KG1 (cell line): Measurements from ENCODE around the gene TULP1.
"Not testable (repeated sequence)": the region's sequence is repeated elsewhere in the genome, so short reads cannot be mapped to it uniquely, and the experiment has no call there.

Source experiments
- DNase-seq: peaks from one replicate; lab custom pipeline; 2025; lab: John Stamatoyannopoulos, UW

The TULP1 gene

DNA sequence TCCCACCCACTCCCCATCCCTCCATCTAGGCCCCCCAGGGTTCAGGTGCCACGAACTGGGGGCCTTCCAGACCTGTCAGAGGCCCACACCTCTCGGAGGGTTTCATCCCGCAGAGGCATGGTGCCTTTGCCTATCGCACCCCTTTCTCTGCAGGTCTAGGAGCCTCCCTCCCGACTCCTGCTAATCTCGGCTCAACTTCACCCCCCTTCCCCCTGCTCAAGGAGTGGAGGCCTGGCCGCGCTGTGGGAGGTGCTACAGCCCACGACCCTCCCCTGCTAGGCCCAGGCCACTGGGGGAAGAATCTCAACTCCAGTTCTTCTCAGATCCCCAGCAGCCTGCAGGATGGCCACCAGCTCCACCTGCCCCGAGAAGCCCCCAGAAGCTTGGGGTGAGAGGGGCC is at the start of gene TULP1:
Gene TULP1, minus strand, starts transcription at position 157 of the 400 bp plus-strand sequence. Its CDS starts 38 bp downstream, at position 119.
- DNase-seq, result no peak

DNA sequence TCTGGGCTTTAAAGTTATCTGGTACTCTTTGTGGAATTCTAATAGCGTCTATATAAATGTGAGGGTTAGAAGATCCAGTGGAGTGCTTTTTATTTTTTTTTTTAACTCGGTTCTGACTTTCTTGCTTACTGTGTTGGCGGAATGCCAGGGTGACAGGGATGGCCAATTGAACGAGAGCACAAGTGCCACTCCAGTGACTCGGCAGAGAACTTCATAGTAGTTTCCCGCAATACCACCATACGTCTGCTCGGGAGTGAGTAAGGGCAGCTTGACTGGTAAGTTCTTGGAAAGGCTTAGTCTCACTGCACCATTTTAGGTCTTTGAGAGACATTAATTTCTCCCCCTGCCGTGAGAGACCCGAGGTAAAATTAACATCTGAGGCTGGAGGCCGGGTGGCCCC is 49.4 kb upstream of the TULP1 start:
- no peak for DNase-seq

DNA sequence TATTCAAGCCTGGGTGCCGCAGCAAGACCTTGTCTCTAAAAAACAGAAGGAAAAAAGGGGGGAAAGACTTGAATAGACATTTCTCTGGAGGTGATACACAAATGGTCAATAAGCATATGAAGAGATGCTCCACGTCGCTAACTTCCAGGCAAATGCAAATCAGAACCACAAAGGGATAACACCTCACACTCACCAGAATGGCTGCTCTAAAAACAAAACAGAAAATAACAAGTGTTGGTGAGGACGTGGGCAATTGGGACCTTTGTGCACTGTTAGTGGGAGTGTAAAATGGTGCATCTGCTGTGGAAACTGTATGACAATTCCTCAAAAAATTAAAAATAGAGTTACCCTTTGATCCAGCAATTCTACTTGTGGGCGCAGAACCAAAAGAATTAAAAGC is 48.4 kb upstream of the TULP1 start:
- DNase-seq, result no peak

DNA sequence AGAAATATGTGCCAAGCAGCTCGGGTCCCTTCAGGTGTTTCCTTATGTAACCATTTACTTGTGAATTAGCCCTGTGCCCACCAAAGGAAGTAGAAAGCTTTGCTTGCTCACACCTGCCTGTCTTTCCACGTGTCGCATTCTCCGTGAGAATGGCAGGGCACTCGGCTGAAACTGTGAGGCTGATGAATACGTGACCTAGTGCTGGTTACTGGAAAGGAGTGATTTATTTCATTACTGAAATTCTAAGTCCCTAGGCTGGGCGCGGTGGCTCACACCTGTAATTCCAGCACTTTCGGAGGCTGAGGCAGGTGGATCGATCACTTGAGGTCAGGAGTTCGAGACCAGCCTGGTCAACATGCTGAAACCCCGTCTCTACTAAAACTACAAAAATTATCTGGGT is 45.9 kb upstream of the TULP1 start:
- DNase-seq, result no peak

DNA sequence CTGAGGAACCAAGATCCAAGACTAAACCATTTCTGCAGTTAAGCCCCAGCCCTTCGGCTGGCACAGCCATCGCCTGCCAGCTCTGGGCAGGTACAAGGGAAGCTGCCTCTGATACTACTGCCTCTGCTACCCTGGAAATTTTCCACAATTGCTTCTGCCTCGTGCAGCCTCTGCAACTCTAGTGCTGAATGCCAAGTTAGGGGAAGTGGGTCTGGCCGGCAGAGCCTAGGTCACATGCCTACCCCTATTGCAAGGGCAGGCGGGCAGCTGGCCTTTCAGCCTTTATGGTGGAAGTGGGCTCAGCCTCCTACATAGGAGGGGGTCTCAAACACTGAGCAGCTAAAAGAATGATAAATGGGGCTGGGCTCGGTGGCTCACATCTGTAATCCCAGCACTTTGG is 44.5 kb upstream of the TULP1 start:
- DNase-seq, result no peak

DNA sequence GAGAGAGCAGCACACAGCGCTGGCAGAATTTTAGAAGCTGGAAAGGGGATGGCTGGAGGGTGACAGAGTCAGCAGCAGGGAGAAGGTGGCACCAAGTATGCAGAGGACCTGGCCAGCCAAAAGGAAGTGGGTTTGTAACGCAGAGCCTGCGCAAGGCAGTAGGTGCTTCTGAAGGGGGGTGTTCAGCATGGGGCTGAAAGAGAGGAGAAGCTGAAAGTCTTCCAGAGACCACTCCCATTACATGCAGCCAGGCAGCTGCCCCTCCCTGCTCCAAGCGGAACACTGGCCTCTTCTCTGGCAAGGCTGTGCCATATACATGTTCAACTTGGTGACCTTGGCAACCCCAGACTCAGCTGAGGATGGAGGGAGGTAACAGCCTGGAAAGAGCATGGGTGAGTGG is 42.1 kb upstream of the TULP1 start:
- no peak for DNase-seq

DNA sequence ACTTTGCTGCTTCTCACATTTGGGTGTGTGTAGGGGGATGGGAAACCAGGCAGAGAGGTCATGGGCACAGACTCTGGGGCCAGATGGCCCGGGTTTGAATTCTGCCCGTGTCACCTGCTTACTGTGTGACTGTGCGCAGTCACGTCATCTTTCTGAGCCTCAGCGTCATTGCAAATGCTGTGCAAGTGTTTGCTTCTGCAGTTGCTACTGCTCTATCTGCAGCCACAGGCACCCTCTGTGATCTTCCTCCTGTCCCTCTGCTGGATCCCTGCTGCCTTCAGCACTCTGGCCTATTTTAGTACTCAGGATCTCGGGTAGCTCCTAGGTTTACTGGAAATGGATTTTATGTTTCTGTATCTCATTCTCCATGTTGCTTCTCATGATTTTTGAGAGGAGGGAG is 40.6 kb upstream of the TULP1 start:
- no peak for DNase-seq

DNA sequence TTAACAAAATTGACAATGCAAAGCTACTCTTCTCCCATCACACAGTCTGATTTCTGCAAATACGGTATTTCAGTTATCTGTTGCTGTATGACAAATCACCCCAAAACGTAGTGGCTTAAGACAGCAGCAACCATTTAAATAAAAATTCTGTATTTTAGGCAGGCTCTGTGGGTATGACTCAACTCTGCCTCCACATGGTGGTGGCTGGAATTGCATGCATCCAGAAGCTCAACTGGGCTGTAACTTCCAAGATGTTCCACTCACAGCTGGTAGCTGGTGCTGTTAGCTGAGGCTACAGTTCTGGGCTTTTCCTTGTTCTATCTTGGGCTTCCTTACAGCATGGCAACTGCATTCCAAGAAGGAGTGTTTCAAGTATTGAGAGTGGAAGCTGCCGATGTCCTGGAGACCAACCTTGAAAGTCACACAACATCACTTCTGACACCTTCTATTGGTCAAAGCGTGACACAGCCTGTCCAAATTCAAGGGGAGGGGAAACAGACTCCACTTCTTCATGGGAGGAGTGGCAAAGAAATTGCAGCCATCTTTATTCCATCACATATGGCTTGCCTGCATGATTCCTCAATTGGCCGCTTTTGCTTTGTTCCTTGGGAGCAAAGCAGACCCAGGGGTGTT is 39.7 kb upstream of the TULP1 start:
- peak; percentile 39 for DNase-seq

DNA sequence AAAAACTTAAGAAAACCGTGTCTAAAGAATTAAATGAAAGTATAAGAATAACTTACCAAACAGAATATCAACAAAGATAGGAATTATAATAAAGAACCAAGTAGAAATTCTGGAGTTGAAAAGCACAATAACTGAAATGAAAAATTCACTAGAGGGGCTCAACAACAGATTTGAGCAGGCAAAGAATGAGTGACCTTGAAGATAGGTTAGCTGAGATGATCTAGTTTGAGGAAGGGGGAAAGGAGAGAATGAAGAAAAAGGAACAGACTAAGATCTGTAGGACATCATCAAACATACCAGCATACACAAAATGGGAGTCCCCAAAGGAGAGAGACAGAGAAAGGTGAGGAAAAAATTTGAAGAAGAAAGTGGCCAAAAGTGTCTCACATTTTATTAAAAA is 37.7 kb upstream of the TULP1 start:
- no peak for DNase-seq

DNA sequence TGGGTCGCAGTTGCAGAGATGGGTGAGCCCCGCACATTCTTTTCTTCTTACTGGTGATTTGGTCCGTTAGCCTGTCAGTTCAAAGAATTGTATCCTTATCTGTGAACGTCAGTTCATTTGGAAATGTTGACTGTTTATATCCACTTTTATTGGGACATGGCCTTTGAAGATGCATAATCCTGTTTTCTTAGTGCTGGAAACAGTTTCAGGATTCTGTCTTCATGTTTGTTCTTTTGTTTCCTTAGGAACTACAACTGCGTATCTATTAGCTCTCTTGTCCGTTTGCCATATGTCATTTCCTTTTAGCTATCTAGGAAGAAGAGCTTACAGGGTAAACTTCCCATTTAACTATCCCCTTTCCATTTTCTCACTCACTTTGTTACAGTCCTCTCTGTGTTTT is 35.0 kb upstream of the TULP1 start:
- no peak for DNase-seq

DNA sequence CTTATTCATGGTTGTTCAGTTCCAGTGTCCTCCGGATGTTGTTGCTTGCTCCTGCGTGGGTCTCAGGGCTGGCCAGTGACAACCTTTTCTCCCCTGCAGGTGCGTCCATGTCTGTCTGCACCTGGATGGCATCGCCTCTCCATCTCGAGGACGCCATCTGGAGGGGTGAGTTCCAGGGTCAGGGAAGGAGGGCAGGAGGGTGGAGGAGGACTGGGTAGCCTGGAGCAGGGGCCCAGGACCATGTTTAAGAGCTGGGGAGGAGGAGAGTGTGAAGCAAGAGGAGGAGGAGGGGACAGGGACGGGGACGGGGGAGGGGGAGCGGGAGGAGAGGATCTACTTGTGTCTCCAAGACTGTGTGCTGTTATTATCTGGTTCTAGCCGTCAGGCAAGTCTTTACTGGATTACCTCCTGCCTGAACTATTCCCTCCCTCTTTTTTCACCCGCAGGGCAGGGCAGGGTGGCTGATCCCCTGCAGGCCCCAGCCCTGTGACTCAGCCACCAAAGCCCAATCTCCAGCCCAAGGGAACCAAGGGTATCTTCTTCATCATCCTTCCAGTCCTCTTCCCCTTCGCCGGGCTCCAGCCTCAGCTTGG is 32.2 kb upstream of the TULP1 start:
- no peak for DNase-seq

DNA sequence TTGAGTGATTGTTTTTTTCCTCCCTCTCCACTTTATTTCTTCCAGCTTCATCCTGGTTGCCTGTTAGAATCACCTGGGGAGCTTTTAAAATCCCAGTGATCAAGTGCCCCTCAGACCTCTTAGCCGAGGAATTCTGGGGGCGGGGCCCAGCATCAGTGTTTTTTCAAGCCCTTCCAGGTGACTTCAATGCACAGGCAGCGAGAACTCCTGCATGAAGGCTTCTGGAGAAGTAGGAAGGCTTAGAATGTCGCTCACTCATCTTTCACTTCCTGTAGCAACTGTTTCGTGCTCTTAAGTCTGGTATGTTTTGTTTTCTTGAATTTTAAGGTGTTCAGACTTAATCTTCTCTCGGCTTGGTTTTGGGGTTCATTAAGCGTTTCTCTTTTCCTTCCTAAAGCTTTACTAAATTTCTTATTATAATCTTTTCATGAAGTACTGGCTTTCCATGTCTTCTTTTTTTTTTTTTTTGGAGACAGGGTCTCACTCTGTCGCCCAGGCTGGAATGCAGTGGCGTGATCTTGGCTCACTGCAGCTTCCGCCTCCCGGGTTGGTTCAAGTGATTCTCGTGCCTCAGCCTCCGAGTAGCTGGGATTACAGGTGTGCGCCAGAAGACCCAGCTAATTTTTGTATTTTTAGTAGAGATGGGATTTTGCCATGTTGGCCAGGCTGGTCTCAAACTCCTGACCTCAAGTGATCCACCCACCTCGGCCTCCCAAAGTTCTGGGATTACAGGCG is 30.9 kb upstream of the TULP1 start:
- no peak for DNase-seq

DNA sequence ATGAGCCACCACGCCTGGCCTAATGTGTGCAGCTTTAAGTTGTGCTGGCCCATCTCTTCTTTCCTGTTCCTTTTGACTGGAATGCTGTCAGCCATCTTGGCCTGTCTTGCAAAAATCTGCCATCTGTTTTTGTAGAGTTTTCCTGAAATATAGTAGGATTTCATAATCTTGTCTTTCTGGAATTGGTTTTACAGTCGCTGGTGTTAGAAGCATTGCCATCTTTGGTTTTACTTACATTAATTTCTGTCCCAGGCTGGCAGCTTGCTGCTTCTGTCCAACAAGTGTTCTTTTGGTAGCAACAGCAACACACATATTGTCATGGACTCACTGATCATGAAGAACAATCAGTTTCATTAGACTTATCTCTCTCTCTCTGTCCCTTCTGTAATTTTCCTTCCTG is 29.1 kb upstream of the TULP1 start:
- DNase-seq, result no peak

DNA sequence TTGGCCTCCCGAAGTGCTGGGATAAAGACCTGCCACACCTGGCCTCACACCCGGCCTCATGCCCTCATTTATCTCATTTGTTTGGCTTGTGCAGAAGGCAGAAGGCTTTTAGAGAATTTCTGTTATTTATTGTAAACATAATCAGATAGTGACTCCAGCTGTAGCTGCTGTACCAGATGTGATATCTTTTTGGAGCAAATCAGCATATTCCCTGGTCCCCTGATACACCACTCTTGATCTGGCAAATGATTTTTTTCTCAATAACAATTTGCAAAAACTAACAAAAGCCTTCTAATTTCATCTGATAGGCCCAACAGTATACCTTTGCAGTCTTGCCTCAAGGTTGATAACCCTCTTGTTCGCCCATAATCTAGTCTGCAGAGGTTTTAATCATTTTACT is 26.5 kb upstream of the TULP1 start:
- DNase-seq, result no peak

DNA sequence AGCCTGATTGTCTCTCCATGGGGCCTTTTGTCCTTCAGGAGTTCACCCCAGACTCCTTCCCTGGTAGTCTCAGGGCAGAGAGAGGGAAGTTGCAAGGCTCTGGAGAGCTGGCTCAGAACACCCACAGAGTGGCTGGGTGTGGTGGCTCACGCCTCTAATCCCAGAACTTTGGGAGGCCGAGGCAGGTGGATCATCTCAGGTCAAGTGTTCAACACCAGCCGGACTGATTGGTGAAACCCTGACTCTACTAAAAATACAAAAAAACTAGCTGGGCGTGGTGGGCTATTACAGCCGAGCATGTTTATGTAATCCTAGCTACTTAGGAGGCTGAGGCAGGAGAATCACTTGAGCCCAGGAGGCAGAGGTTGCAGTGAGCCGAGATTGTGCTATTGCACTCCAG is 23.2 kb upstream of the TULP1 start:
- not testable (repeated sequence) for DNase-seq

DNA sequence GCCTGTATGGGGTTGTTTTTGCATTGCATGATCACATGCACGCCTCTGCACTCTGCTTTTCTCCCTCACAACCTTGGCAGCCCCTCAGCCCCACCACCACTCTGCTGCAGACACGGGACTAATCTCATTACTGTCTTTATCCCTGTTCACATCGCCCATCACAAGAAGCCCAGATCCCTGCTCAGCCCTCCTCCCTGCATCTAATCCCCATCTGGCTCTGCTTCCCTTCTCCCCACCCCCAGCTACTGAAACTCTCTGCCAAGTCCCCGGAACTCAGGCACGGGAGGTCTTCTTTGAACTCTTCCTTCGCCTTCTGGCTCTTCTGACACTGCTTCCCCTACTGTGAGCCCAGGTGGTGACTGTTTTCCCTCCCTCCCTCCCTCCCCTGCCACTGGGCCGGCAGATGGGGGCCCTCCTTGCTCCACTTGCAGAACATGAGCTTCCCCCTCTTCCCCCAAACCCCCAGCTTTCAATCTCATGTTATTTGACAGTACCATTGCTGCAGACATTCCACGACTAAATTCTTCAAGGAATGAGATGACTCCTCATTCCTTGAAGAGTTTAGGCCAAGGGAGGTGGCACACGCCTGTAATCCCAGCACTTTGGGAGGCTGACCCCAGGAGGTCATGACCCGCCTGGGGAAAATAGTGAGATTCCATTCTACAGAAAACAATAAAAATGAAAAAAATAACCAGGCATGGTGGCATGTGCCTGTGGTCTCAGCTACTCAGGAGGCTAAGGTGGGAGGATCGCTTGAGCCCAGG is 21.9 kb upstream of the TULP1 start:
- DNase-seq, result no peak

DNA sequence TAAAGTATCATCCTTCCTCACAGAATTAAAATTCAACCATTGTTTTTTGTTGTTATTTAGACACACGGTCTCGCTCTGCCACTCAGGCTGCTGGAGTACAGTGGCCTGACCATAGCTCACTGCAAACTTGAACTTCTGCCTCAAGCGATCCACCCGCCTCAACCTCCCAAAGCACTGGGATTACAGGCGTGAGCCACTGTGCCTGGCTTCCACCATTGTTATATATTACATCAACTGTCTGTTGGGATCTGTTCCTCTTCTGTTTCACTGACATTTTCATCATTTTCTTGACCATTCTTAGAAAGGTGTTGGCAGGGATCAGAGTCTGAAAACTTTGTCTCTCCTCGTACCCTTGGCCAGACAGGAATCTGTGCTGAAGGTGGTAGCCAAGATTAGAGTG is 21.3 kb upstream of the TULP1 start:
- no peak for DNase-seq

DNA sequence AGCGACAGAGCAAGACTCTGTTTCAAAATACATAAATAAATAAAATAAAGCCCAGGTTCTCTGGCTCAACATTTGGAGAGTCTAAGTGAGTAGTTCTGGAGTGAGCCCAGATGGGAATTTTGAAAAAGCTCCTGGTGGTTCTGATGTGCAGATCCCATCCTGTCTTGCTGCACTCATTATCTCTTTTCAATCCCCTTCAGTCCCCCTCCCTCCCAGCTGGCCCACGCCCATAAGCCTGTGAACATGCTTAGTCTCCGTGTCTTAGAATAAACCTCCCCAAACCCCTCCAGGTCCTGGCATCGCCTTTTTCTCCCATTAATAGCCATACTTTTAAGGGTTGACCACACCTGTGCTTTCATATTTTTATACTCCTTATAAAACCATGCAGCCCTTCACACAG is 19.4 kb upstream of the TULP1 start:
- no peak for DNase-seq

DNA sequence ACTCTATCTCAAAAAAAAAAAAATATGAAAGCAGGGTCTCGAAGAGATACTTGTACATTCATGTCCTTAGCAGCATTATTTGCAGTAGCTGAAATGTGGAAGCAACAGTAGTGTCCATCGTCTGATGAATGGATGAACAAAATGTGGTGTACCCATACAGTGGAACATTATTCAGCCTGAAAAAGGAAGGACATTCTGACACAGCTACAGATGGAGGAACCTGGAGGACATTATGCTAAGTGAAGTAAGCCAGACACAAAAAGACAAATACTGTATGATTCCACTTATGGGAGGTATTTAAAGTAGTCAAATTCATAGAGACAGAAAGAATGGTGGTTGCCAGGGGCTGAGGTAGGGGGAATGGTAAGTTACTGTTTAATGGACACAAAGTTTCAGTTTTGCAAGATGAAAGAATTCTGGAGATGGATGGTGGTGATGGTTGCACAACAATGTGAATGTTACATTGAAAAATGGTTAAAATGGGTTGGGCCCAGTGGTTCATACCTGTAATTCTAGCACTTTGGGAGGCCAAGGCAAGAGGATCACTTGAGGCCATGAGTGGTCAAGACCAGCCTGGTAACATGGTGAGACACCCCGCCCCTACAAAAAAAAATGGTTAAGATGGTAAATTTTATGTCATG is 11.8 kb upstream of the TULP1 start:
- DNase-seq, result no peak

DNA sequence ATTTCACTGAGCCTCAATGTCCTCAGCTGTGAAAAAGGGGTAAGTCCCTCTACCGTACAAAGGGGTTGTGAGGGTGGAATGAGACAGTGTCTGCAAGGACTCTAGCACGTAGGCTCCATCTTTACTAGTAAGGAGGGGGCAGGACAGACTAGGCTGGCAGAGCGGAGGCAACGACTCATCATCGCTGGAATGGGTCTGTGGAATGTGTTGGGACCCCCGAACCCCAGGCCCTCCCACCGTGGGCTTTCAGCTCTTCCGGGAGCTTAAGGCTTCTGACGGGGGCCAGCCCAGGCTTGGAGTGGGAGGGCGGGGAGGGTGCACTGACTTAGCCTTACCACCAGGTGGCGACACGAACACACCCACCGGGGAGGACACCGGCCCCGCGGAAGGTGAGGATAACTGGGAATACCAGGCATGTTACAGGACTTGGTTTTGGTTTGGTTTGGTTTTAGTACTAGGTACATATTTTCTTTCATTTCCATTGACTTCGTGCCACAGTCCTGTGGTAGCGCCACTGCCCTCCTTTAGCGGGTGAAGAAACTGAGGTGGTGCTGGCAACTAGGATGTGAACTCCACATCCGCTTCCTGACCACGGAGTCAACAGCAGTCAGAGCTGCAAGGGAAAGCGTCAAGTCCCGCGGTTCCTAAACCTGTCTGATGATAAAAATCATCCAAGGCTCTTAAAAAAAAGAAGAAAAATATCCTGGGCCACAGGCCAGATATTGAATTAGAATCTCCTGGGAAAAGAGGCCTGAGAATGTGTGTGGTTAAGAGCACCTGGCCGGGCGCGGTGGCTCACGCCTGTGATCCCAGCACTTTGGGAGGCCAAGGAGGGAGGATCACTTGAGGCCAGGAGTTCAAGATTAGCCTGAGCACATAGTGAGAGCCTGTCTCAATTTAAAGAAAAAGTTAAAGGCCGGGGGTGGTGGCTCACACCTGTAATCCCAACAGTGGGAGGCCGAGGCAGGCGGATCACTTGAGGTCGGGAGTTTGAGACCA is 10.3 kb upstream of the TULP1 start:
- peak; percentile 37 for DNase-seq

DNA sequence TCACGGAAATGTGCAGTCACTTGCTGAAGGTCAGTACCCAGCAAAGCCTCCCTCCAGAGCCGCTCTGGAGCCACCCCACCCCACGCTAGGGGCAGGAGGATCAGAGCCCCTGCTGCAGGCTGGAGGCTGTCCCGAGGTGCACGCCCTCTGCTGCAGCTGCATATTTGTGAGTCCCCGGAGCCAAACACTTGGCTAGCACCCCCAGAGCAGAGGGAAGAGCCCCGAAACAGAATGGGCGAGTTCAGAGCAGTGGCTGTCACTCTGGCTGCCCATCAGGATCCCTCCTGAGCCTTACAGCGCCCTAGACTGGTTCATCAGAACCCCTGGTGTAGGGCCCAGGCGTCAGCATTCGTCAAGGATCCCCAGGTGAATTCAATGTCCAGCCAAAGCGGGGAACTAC is 9.5 kb upstream of the TULP1 start:
- no peak for DNase-seq
